Measurements from ENCODE around the gene COL5A3. TPM values are rescaled to one million over a fixed set of nuclear protein-coding genes. Genes with fewer than 3 reads are reported as not detected.
A peak's percentile ranks its signal among the peaks of the same experiment; 100 is the strongest.

The COL5A3 gene
- total RNA-seq, 1 donor from 2014 or later, result 68.7 TPM

GRCh38 chr19:9966024-9966423 lies 44.3 kb downstream of the COL5A3 start:
- H3K4me3 Mint-ChIP-seq (ENCODE audit: unreplicated experiment), result no peak overlapping the region
- H3K9me3 Mint-ChIP-seq (ENCODE audit: unreplicated experiment), result no peaks in the 10 kb centered on the region
- no peak for TF ChIP-seq CTCF (IDR thresholded peaks at IDR 0.05)
- no peak overlapping the region for H3K27ac Mint-ChIP-seq (ENCODE audit: unreplicated experiment)
- H3K27me3 Mint-ChIP-seq (ENCODE audit: unreplicated experiment), result no peaks in the 10 kb centered on the region
- peaks cover 27% of the 10 kb centered on the region for H3K36me3 Mint-ChIP-seq (ENCODE audit: unreplicated experiment)
- DNase-seq (ENCODE audit: extremely low spot score, unreplicated experiment), result no peak
- peaks cover 5% of the 10 kb centered on the region for H3K4me1 Mint-ChIP-seq (ENCODE audit: unreplicated experiment)

GRCh38 chr19:9962623-9963290 lies 47.5 kb downstream of the COL5A3 start:
- H3K4me1 Mint-ChIP-seq (ENCODE audit: unreplicated experiment), result peaks cover 13% of the 10 kb centered on the region
- no peak overlapping the region for H3K4me3 Mint-ChIP-seq (ENCODE audit: unreplicated experiment)
- no peak for DNase-seq (ENCODE audit: extremely low spot score, unreplicated experiment)
- no peak for TF ChIP-seq CTCF (IDR thresholded peaks at IDR 0.05)
- no peaks in the 10 kb centered on the region for H3K9me3 Mint-ChIP-seq (ENCODE audit: unreplicated experiment)
- H3K27ac Mint-ChIP-seq (ENCODE audit: unreplicated experiment), result no peak overlapping the region
- H3K36me3 Mint-ChIP-seq (ENCODE audit: unreplicated experiment), result peaks cover 18% of the 10 kb centered on the region
- H3K27me3 Mint-ChIP-seq (ENCODE audit: unreplicated experiment), result no peaks in the 10 kb centered on the region

GRCh38 chr19:9961103-9961502 lies 49.2 kb downstream of the COL5A3 start:
- H3K36me3 Mint-ChIP-seq (ENCODE audit: unreplicated experiment), result peaks cover 14% of the 10 kb centered on the region
- H3K27ac Mint-ChIP-seq (ENCODE audit: unreplicated experiment), result no peak overlapping the region
- no peak for DNase-seq (ENCODE audit: extremely low spot score, unreplicated experiment)
- no peaks in the 10 kb centered on the region for H3K9me3 Mint-ChIP-seq (ENCODE audit: unreplicated experiment)
- peaks cover 12% of the 10 kb centered on the region for H3K4me1 Mint-ChIP-seq (ENCODE audit: unreplicated experiment)
- no peak overlapping the region for H3K4me3 Mint-ChIP-seq (ENCODE audit: unreplicated experiment)
- no peak for TF ChIP-seq CTCF (IDR thresholded peaks at IDR 0.05)
- no peaks in the 10 kb centered on the region for H3K27me3 Mint-ChIP-seq (ENCODE audit: unreplicated experiment)

GRCh38 chr19:9958379-9958821 lies 51.9 kb downstream of the COL5A3 start:
- peaks cover 14% of the 10 kb centered on the region for H3K36me3 Mint-ChIP-seq (ENCODE audit: unreplicated experiment)
- no peak for DNase-seq (ENCODE audit: extremely low spot score, unreplicated experiment)
- no peaks in the 10 kb centered on the region for H3K9me3 Mint-ChIP-seq (ENCODE audit: unreplicated experiment)
- no peak overlapping the region for H3K4me3 Mint-ChIP-seq (ENCODE audit: unreplicated experiment)
- H3K27ac Mint-ChIP-seq (ENCODE audit: unreplicated experiment), result peak overlapping the region; percentile 81
- H3K4me1 Mint-ChIP-seq (ENCODE audit: unreplicated experiment), result peaks cover 8% of the 10 kb centered on the region
- H3K27me3 Mint-ChIP-seq (ENCODE audit: unreplicated experiment), result no peaks in the 10 kb centered on the region
- no peak for TF ChIP-seq CTCF (IDR thresholded peaks at IDR 0.05)

GRCh38 chr19:9956956-9957355 lies 53.3 kb downstream of the COL5A3 start:
- H3K27ac Mint-ChIP-seq (ENCODE audit: unreplicated experiment), result no peak overlapping the region
- no peaks in the 10 kb centered on the region for H3K9me3 Mint-ChIP-seq (ENCODE audit: unreplicated experiment)
- no peak overlapping the region for H3K4me3 Mint-ChIP-seq (ENCODE audit: unreplicated experiment)
- H3K36me3 Mint-ChIP-seq (ENCODE audit: unreplicated experiment), result peaks cover 10% of the 10 kb centered on the region
- TF ChIP-seq CTCF (IDR thresholded peaks at IDR 0.05), result no peak
- peaks cover 8% of the 10 kb centered on the region for H3K4me1 Mint-ChIP-seq (ENCODE audit: unreplicated experiment)
- H3K27me3 Mint-ChIP-seq (ENCODE audit: unreplicated experiment), result no peaks in the 10 kb centered on the region
- DNase-seq (ENCODE audit: extremely low spot score, unreplicated experiment), result no peak
